ENCODE results near the gene FAM171A1.
"Not testable (repeated sequence)": the region's sequence is repeated elsewhere in the genome, so short reads cannot be mapped to it uniquely, and the experiment has no call there.

Gene FAM171A1

DNA sequence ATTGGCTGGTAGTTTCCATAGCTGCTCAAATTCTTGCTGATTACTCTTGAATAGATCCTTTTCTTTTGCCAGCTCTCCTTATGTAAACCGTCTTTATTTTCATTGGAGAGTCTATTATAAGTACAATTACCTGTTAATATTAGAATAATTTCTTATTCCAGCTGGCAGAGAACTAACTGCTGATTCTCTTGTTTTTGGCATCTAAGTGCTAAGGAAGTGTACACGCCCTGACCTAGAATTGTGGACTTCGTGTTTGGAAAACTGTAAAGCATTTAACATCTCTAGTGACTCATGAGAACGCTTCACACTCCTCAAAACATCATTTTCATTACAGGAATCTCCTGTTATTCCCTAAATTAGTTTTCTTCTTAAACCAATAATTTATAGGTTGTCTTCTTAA lies 39.9 kb upstream of the FAM171A1 start:
- no peaks in the 10 kb centered on the region for H3K36me3 ChIP-seq (ENCODE audit: control insufficient read depth, insufficient read depth, low read length)
- TF ChIP-seq, protein P1, sequence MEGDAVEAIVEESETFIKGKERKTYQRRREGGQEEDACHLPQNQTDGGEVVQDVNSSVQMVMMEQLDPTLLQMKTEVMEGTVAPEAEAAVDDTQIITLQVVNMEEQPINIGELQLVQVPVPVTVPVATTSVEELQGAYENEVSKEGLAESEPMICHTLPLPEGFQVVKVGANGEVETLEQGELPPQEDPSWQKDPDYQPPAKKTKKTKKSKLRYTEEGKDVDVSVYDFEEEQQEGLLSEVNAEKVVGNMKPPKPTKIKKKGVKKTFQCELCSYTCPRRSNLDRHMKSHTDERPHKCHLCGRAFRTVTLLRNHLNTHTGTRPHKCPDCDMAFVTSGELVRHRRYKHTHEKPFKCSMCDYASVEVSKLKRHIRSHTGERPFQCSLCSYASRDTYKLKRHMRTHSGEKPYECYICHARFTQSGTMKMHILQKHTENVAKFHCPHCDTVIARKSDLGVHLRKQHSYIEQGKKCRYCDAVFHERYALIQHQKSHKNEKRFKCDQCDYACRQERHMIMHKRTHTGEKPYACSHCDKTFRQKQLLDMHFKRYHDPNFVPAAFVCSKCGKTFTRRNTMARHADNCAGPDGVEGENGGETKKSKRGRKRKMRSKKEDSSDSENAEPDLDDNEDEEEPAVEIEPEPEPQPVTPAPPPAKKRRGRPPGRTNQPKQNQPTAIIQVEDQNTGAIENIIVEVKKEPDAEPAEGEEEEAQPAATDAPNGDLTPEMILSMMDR (IDR thresholded peaks at IDR 0.05), result no peak
- H3K27me3 ChIP-seq (ENCODE audit: control insufficient read depth, insufficient read depth, low read length), result no peaks in the 10 kb centered on the region

DNA sequence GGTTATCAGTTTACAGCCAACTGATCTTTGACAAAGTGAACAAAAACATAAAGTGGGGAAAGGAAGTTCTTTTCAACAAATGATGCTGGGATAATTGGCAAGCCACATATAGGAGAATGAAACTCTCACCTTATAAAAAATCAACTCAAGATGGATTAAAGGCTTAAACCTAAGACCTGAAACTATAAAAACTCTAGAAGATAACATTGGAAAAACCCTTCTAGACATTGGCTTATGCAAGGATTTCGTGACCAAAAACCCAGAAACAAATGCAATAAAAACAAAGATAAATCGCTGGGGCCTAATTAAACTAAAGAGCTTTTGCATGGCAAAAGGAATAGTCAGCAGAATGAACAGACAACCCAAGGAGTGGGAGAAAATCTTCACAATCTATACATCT lies 38.3 kb upstream of the FAM171A1 start:
- H3K9me3 ChIP-seq (ENCODE audit: control insufficient read depth, low read length); H3K9ac ChIP-seq; H3K27ac ChIP-seq; H2AFZ ChIP-seq; H3K36me3 ChIP-seq (ENCODE audit: control insufficient read depth, insufficient read depth, low read length); H3K27me3 ChIP-seq (ENCODE audit: control insufficient read depth, insufficient read depth, low read length); H3K4me2 ChIP-seq (ENCODE audit: low read length); H3K4me1 ChIP-seq; H3K79me2 ChIP-seq; H3K4me3 ChIP-seq (ENCODE audit: low read depth, low read length): not testable (repeated sequence)

More for the DNA sequence above, 39.9 kb upstream of the FAM171A1 start:
- Histone ChIP-seq H2AFZ (no peak overlapping the region), H3K4me2 (ENCODE audit: low read length) (no peak overlapping the region), H3K4me3 (ENCODE audit: low read depth, low read length) (no peak overlapping the region), H3K79me2 (no peaks in the 10 kb centered on the region), H3K4me1 (no peaks in the 10 kb centered on the region), H3K9me3 (ENCODE audit: control insufficient read depth, low read length) (no peaks in the 10 kb centered on the region), H3K9ac (no peak overlapping the region), H3K27ac (no peak overlapping the region)

DNA sequence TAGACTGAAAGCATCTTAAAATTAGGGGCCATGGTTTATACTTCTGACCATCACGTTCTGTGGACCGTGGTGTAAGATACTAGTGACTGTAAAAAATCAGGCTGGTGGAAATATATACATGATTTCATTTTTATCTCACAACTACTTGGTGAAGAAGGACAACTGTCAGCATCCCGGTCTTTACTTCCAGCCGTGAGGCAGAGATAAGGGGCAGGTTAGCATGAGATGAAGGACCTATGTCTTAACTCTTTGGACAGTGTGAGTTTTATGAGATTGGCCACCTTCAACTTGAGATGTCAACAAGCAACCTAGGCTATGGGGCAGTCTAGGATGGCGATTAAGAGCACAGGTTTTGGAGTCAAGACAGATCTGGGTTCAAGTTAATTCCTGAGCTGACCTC lies 37.5 kb upstream of the FAM171A1 start:
- H2AFZ ChIP-seq, result no peak overlapping the region
- no peaks in the 10 kb centered on the region for H3K36me3 ChIP-seq (ENCODE audit: control insufficient read depth, insufficient read depth, low read length)
- no peaks in the 10 kb centered on the region for H3K27me3 ChIP-seq (ENCODE audit: control insufficient read depth, insufficient read depth, low read length)
- no peaks in the 10 kb centered on the region for H3K4me1 ChIP-seq
- TF ChIP-seq, protein P1 (IDR thresholded peaks at IDR 0.05), result no peak
- no peaks in the 10 kb centered on the region for H3K9me3 ChIP-seq (ENCODE audit: control insufficient read depth, low read length)
- H3K9ac ChIP-seq, result no peak overlapping the region
- no peak overlapping the region for H3K4me3 ChIP-seq (ENCODE audit: low read depth, low read length)
- no peaks in the 10 kb centered on the region for H3K79me2 ChIP-seq
- no peak overlapping the region for H3K4me2 ChIP-seq (ENCODE audit: low read length)
- H3K27ac ChIP-seq, result no peak overlapping the region

DNA sequence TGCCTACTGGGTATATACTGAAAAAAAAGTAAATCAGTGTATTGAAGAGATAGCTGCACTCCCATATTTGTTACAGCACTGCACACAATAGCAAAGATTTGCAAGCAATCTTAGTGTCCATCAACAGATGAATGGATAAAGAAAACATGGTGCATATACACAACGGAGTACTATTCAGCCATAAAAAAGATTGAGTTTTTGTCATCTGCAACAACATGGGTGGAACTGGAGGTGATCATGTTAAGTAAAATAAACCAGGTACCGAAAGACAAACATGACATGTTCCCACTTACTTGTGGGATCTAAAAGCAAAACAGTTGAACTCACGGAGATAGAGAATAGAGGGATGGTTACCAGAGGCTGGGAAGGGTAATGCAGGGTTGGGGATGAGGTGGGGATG lies 34.2 kb upstream of the FAM171A1 start:
- Histone ChIP-seq H3K4me1 (no peaks in the 10 kb centered on the region), H3K27ac (no peak overlapping the region), H3K79me2 (no peaks in the 10 kb centered on the region), H3K4me2 (ENCODE audit: low read length) (no peak overlapping the region), H3K36me3 (ENCODE audit: control insufficient read depth, insufficient read depth, low read length) (no peaks in the 10 kb centered on the region), H3K9ac (no peak overlapping the region), H3K4me3 (ENCODE audit: low read depth, low read length) (no peak overlapping the region), H3K27me3 (ENCODE audit: control insufficient read depth, insufficient read depth, low read length) (no peaks in the 10 kb centered on the region), H3K9me3 (ENCODE audit: control insufficient read depth, low read length) (no peaks in the 10 kb centered on the region), H2AFZ (no peak overlapping the region)
- TF ChIP-seq, protein P1 (IDR thresholded peaks at IDR 0.05), result no peak

DNA sequence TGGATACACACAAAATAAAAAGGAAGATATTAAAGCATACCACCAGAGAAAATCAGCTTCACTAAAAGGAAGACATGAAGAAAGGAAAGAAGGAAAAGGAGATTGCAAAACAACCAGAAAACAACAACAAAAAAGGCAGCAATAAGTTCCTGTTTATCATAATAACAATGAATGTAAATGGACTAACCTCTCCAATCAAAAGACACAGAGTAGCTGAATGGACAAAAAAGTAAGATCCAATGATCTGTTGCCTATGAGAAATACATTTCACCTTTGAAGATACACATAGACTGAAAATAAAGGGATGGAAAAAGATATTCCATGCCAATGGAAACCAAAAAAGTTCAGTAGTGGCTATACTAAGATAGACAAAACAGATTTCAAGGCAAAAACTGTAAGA lies 30.3 kb upstream of the FAM171A1 start:
- Histone ChIP-seq H3K27me3 (ENCODE audit: control insufficient read depth, insufficient read depth, low read length) (no peaks in the 10 kb centered on the region), H3K9me3 (ENCODE audit: control insufficient read depth, low read length) (no peaks in the 10 kb centered on the region), H3K4me3 (ENCODE audit: low read depth, low read length) (no peak overlapping the region), H3K4me2 (ENCODE audit: low read length) (no peak overlapping the region), H3K9ac (no peak overlapping the region), H3K79me2 (no peaks in the 10 kb centered on the region), H3K27ac (no peak overlapping the region), H3K4me1 (no peaks in the 10 kb centered on the region), H3K36me3 (ENCODE audit: control insufficient read depth, insufficient read depth, low read length) (no peaks in the 10 kb centered on the region), H2AFZ (no peak overlapping the region)
- TF ChIP-seq, protein P1 (IDR thresholded peaks at IDR 0.05), result no peak

DNA sequence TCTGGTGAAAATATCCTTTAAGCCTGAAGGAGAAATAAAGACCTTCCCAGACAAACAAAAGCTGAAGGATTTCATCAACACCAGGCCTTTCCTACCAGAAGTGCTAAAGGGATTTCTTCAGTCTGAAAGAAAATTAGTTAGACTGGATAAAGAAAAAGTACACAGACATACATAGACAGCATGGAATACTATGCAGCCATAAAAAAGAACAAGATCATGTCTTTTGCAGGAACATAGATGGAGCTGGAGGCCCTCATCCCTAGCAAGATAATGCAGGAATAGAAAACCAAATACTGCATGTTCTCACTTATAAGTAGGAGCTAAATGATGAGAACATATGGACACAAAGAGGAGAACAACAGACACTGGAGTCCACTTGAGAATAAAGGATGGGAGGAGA lies 29.4 kb upstream of the FAM171A1 start:
- H3K9me3 ChIP-seq (ENCODE audit: control insufficient read depth, low read length); H3K4me2 ChIP-seq (ENCODE audit: low read length); H3K27ac ChIP-seq; H3K79me2 ChIP-seq; H3K27me3 ChIP-seq (ENCODE audit: control insufficient read depth, insufficient read depth, low read length); H3K4me3 ChIP-seq (ENCODE audit: low read depth, low read length); H3K36me3 ChIP-seq (ENCODE audit: control insufficient read depth, insufficient read depth, low read length); H3K4me1 ChIP-seq; H3K9ac ChIP-seq; H2AFZ ChIP-seq: not testable (repeated sequence)

Data from parathyroid adenoma (tissue), 2 donors.